Lower leg skin (tissue), 3 donors: ENCODE measurements around the gene SYNGR3.

Experiments used
- CTCF ChIP-seq, 3 donors: fragments of 450-650 bp; IDR thresholded peaks; one replicate each; pipeline ENCODE4 v1.5.1; 2016; ENCODE audit warnings: antibody characterized with exemption in 3 of 3, mild to moderate bottlenecking in 3 of 3, moderate library complexity in 2 of 3
- POLR2A ChIP-seq, 2 donors: fragments of 450-650 bp; IDR thresholded peaks; one replicate each; pipeline ENCODE4 v1.6.1; 2016 to 2017; ENCODE audit warnings: antibody characterized with exemption in 2 of 2, mild to moderate bottlenecking in 1 of 2, moderate library complexity in 1 of 2

DNA sequence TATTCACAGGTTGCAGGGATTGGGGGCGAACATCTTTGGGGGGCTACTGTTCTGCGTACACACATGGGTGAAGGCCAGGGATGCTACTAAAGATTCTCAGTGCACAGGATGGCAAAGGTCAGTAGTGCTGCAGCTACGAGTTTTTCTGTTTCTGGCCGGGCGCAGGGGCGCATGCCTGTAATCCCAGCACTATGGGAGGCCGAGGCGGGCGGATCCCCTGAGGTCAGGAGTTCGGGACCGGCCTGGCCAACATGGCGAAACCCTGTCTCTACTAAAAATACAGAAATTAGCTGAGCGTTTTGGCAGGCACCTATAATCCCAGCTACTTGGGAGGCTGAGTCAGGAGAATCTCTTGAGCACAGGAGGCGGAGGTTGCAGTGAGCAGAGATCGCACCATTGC lies 23.8 kb downstream of the SYNGR3 start:
- TF ChIP-seq CTCF (IDR thresholded peaks at IDR 0.05) = no peak
- TF ChIP-seq POLR2A (IDR thresholded peaks at IDR 0.05) = no peak
